IPS-11a (cell line): ENCODE measurements around the gene IDH3G.

Experiments
- H3K4me3 ChIP-seq: one replicate; pipeline ENCODE4 v1.5.1; 2013; ENCODE audit warnings: low read depth, low read length, control low read depth

The IDH3G gene

DNA sequence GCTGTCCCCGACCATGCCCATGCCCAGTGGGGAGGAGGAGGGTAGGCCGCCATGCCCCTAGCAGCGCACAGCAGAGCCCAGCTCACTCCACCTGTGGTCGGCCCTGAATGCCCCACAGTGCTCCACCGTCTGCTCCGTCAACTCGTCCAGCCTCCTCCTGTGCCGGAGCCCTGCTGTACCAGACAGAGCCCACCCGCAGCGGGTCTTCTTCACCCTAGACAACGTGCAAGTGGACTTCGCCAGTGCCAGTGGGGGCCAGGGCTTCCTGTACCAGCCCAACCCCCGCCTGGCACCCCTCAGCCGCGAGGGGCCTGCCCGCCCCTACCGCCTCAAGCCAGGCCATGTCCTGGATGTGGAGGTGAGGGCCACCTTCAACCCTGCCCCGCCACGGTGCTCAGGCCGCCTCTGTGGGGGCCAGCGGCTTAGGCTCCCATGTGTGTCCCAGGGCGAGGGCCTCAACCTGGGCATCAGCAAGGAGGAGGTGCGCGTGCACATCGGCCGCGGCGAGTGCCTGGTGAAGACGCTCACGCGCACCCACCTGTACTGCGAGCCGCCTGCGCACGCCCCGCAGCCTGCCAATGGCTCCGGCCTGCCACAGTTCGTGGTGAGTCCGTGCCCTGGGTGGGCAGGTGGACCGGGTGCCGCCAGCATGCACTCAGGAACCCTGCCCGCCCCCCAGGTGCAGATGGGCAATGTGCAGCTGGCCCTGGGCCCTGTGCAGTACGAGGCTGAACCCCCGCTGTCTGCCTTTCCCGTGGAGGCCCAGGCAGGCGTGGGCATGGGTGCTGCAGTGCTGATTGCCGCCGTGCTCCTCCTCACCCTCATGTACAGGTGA, 20.2 kb downstream of the IDH3G start:
- no peak overlapping the region for H3K4me3 ChIP-seq

DNA sequence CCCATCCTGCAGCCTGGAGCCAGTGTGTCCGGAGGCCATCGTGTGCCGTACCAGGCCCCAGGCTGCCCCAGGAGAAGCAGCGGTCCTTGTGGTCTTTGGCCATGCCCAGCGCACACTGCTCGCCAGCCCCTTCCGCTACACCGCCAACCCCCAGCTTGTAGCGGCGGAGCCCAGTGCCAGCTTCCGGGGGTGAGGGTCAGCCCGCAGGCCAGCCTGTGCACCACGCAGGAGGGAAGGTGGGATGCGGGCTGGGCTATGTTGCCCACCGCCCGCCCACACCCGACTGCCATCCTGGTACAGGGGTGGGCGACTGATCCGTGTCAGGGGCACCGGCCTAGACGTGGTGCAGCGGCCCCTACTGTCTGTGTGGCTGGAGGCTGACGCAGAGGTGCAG, 21.0 kb downstream of the IDH3G start:
- no peak overlapping the region for H3K4me3 ChIP-seq

DNA sequence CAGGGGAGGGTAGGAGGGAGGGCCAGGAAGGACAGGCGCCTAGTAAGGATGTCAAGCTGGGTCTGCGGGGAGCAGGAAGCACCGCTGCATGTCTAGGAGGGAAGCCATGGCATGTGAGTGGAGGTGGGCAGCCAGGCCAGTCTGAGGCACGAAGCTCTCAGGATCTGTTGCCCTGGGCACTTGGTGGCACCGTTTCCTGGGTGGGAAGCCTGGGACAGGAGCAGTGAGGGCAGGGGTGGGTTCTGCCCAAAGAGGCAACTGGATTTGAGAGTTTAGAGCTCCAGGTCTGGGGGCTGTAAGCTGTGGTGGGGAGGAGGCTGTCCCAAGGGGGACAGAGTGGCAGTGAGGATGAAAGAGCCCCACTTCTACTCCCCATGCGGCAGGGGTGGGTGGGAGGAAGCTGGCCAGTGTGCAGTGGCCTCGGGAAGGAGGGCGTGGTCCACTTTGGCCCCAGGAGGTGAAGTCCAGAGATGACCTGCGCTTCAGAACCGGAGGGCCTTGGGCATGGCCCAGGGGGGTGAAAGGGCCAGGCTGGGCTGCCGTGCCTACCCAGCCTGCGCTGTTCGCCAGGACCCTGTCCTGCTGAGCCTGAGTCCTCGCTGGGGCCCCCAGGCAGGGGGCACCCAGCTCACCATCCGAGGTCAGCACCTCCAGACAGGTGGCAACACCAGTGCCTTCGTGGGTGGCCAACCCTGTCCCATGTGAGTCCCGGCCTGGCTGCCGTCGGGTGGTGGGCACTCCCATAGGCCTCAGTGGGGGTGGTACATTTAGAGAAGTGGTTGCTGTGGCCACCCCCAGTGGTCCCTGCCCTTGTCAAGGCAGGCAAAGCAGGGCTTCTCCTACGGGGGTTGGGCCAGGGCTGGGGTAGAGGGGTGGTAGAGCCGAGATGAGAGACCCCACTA, 21.6 kb downstream of the IDH3G start:
- H3K4me3 ChIP-seq: no peak overlapping the region

DNA sequence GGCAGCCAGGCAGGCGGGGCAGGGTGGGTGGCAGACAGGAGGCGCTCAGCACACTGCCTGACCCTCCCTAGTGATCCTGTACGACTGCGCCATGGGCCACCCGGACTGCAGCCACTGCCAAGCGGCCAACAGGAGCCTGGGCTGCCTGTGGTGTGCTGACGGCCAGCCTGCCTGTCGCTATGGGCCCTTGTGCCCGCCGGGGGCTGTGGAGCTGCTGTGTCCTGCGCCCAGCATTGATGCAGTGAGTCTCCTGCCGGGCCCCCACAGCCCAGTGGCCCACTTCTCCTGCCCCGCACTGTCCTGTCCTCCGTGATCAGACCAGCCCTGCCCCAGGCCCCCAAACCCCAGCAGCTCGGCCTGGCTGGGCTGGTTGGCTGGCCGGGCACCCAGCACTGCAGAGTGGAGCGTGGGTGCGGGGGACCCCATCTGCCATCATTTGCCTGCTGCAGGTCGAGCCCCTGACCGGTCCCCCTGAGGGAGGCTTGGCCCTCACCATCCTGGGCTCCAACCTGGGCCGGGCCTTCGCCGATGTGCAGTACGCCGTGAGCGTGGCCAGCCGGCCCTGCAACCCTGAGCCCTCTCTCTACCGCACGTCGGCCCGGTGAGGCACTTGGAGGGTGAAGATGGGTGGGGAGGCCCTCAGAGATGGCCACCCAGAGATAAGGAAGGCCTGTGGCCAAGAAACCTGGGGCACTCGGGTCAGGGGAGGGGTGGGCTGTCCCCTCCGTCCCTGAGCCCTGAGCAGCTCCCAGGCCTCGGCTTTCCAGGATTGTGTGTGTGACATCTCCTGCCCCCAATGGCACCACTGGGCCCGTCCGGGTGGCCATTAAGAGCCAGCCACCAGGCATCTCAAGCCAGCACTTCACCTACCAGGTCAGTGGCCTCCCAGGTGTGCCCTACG, 22.5 kb downstream of the IDH3G start:
- no peak overlapping the region for H3K4me3 ChIP-seq

DNA sequence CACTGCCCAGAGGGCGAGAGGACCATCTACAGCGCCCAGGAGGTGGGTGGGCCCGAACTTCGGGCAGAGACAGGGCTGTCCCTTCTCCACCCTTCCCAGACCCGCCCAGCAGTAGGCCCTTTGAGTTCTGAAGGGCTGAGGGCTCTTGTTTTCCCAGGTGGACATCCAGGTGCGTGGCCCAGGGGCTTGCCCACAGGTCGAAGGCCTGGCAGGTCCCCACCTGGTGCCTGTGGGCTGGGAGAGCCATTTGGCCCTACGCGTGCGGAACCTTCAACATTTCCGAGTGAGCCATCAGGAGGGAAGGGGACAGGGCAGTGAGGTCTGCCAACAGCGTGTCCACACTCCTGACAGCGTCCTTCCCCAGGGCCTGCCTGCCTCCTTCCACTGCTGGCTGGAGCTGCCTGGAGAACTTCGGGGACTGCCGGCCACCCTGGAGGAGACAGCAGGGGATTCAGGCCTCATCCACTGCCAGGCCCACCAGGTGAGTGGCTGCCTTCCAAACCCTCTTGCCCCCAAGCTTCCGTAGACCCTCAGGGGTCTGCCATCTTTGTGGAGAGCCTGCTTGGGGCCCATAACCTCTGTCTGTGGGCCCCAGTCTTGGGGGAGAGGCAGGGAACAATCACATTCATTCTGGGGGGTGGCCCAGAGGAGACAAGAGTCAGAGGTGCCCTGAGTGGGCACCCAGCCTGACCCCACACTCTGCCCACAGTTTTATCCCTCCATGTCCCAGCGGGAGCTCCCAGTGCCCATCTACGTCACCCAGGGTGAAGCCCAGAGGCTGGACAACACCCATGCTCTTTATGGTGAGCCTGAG, 23.4 kb downstream of the IDH3G start:
- H3K4me3 ChIP-seq: no peak overlapping the region

DNA sequence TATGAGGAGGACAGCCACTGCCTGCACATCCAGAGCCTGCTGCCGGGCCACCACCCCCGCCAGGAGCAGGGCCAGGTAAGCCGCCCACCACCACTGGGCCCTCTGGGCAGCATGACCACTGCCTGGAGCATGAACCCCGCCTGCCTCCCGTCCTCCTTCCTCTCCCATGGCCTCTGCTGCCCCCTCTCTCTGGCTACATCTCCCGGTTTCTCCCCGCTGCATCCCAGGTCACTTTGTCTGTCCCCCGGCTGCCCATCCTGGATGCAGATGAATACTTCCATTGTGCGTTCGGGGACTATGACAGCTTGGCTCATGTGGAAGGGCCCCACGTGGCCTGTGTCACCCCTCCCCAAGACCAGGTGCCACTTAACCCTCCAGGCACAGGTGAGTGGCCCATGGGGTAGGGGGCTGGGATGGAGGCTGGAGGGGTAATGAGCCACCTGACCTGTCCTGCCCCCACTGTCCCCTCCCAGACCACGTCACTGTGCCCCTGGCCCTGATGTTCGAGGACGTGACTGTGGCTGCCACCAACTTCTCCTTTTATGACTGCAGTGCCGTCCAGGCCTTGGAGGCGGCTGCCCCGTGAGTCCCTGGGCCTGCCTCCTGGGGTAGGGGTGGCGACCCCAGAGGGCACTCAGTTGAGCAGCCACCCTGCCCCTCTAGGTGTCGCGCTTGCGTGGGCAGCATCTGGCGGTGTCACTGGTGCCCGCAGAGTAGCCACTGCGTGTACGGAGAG, 24.1 kb downstream of the IDH3G start:
- H3K4me3 ChIP-seq: no peak overlapping the region

DNA sequence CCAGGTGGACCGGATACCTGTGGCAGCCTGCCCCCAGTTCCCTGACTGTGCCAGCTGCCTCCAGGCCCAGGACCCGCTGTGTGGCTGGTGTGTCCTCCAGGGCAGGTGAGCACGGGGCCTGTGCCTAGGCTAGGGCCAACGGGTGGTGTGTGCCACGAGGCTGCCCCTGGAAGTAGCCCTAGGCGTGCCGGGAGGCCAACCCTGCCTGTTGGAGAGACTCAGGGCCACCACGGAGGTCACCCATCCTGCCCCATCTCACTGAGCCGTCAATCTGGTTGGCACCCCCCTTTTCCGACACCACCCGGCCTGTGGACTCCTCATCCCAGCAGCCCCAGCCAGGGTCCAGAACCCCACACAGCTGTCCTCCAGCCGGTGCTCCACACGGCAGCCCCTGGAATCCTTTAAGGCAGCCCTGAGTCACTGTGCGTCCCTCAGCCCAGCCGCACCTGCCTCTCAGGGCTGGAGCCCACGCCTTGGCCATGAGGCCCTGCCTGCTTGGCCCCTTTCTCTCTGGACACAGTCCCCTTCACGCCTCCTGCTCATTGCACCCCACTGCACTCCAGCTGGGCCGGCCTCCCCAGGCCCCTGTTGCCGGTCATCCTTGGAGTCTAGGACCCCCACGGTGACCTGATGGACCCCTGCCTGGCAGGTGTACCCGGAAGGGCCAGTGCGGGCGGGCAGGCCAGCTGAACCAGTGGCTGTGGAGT, 24.9 kb downstream of the IDH3G start:
- no peak overlapping the region for H3K4me3 ChIP-seq

DNA sequence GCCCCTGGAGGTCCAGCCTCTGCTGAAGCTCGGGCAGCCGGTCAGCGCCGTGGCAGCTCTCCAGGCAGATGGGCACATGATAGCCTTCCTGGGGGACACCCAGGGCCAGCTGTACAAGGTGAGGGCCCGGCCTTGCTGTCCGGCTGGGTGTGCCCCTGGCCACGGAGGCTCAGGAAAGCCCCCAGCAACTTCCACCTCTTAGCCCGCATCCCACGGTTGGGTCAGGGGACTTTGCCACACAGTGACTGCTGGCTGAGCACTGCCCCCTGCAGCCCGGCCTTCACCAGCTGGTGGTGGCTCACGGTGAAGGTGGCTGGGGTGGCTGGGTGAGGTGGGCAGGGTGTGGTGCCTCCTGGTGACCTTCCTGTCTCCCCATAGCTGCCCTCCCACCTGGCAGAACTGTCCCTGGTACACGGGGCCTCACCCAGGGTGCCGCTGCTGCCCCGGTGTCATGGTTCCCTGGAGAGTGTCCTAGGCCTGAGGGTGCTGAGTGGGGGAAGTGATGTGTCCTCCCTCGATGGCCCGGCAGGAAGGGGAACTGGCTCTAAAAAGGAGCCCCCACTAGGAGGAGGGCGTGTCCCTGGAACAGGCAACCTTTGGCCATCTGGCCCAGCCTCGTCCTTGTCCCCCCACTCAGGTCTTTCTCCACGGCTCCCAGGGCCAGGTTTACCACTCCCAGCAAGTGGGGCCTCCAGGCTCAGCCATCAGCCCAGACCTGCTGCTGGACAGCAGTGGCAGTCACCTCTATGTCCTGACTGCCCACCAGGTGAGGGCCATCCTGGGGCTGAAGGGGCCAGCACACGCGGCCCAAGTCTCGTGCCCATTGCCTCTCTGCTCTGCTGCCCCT, 25.6 kb downstream of the IDH3G start:
- no peak overlapping the region for H3K4me3 ChIP-seq

DNA sequence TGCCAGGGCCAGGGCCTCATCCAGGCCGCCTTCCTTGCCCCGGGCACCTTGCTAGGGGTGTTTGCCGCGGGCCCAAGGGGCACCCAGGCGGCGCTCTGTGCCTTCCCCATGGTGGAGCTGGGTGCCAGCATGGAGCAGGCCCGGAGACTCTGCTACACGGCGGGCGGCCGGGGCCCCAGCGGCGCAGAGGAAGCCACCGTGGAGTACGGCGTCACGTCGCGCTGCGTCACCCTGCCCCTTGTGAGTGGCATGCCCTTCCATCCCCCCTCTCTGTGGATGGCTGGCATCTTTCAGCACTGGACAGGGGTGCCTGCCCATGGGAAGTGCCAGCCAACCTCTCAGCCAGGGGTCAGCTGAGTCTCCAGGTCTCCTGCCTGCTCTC, 26.5 kb downstream of the IDH3G start:
- H3K4me3 ChIP-seq: no peak overlapping the region

DNA sequence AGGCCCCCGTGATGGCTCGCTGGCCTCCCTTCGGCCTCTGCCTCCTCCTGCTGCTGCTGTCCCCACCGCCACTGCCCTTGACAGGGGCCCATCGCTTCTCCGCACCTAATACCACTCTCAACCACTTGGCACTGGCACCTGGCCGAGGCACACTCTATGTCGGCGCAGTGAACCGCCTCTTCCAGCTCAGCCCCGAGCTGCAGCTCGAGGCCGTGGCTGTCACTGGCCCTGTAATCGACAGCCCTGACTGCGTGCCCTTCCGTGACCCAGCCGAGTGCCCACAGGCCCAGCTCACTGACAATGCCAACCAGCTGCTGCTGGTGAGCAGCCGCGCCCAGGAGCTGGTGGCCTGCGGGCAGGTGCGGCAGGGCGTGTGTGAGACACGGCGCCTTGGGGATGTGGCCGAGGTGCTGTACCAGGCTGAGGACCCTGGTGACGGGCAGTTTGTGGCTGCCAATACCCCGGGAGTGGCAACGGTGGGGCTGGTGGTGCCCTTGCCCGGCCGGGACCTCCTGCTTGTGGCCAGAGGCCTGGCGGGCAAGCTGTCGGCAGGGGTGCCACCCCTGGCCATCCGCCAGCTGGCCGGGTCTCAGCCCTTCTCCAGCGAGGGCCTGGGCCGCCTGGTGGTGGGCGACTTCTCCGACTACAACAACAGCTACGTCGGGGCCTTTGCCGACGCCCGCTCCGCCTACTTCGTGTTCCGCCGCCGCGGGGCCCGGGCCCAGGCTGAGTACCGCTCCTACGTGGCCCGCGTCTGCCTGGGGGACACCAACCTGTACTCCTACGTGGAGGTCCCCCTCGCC, 27.1 kb downstream of the IDH3G start:
- H3K4me3 ChIP-seq: no peak overlapping the region

DNA sequence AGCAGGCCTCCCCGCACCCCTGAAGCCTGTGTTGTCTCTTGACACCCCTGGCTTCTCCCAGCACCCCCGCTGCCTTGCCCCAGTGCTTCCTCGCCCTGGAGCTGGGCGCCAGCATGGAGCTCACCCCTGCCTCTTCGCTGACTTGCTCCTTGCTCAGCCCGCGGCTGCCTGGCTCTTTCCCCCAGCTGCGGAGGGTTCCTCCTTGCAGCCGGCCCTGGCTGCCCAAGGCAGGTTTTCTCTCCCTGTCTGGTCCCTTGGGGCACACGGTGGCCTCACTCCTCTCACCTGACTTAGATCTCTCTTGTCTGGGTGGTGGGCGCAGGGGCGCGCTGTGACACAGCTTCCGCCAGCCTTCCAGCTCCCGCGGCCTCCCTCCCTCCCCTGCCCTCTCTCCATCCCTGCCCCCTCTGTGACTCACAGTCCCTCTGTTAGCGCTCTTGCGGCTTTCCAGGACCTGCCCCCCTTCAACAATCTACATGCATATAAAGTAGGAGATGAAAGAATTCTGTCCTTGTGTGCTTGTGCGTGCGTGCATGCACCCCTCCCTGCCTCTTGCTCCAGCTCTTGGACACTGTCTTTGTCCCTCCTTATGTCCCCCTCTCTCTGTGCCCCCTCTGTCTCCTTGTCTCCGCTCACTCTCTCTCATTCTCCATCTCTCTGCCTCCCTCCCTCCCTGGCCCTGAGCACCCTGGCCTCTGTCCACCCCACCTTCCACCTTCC, 27.9 kb downstream of the IDH3G start:
- H3K4me3 ChIP-seq: no peak overlapping the region

DNA sequence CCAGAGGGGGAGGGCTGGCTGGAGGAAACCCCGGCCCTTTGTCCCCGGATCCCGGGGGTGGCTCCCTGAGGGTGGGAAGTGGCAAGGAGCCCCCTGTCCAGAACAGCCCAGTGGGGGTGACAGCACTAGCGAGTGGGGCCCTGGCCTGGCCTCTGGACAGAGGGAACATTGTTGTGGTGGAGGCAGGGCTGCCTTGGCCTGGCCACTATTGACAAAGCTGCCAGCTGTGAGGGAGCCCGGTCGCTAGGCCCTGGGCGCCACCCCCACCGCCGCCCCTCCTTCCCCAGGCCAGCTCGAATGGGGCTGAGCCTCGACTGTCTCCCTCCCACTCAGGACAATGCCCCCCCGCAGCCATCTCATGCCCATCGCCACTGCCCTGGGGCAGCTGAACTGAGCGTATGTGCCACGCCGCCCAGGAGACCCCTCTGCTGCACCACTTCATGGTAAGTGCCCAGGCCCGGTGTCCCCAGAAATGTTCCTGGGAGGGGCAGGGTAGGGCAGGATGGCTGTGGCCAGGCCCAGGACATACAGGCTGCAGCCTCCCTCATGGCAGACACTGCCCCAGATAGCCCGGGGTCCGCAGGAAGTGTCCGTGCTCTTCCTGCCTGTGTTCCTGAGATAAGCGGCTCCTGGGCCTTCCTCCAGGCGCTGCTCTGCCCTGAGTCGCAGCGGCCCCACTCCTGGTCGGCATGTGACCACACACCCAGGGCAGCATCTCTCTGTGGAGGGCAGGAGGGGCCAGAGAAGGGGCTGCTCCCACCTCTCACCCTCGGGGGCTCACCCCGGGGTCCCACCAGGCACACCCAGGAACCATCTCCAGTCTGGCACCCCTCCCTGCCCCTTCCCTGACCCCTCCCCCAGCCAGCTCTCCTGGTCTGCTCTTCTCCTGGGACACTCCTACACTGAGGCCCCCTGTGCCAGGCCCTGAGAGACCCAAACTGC, 28.8 kb downstream of the IDH3G start:
- H3K4me3 ChIP-seq: no peak overlapping the region

DNA sequence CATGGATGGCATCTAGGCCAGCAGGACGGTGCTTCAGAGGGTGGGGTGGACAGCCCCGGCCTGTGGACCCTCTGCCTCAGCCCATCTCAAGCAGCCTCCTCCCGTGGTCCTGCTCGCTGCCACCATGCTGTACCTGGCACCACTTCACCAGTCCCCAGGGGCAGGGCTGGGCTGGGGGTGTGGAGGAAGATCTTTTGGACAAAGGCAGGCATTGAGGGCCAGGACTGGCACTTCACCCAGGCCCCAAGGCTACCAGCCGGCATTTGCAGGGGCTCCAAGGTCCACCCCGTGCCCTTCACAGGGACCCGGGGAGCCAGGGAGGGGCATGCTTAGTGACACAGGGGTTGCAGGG, 29.4 kb downstream of the IDH3G start:
- H3K4me3 ChIP-seq: no peak overlapping the region

DNA sequence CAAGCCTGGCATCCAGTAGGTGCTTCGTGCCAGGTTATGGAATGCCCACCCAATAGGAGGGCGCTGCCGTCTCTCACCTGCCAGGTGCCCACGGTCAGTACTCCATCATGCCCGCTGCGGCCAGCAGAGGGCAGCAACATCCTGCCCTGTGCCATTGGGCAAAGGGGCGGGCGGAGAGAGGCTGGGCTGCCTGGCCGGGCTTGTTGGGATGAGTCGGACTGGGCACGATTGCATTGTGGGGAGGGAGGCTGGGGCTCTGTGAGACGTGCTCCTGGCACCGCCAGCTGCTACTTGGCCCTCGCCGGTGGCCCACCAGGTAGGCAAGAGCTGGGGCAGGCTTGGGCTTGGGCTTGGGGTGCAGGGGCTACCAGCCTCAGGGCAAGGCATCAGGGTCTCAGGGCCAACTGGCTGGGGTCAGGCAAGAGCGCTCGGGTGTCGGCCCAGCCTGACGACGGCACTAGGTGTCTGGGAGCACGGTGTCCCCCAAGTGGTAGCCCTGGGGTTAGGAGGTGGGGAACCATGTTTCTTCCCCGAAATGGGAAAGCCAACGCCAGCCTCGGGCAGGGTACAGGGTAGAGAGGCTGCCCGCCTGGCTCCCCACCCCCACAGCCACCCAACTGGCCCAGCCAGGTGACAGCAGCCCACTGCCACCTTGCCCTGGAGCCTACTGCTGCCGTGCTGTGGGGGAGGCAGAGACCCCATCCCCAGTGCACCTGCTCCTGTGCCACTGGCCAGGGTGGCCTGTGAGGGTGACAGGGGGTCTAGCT, 30.0 kb downstream of the IDH3G start, which contains the start of gene PLXNB3:
TSS of gene PLXNB3 (plus strand) at position 261 of the 767 bp plus-strand sequence. CDS start 1,287 bp downstream, outside the sequence.
- no peak within 1 kb of the TSS for H3K4me3 ChIP-seq
